H1 (cell line): ENCODE measurements around the gene ZDHHC20. TPM values are rescaled to one million over a fixed set of nuclear protein-coding genes. Genes with fewer than 3 reads are reported as not detected.

Experiments used
- CTCF ChIA-PET: fragments of 300-600 bp; sonication (Branson Sonifier 250); formaldehyde crosslinking; loops from one replicate; lab custom pipeline; 2021; ENCODE audit not compliant: partially characterized antibody; lab: Charles Lee
- POLR2A ChIA-PET: fragments of 300-600 bp; sonication (Branson Sonifier 250); formaldehyde crosslinking; loops from one replicate; lab custom pipeline; 2021; ENCODE audit warnings: inconsistent platforms; ENCODE audit not compliant: partially characterized antibody; lab: Charles Lee
- DNase-seq, 2 experiments: peaks; one replicate each; pipeline versions ENCODE4 v3.0.0 to v3.0.0-alpha.2; 2010 to 2022; ENCODE audit warnings: low spot score in 2 of 2, low read depth in 1 of 2, mixed read lengths in 1 of 2
- FAIRE-seq: peaks from 2 replicates; lab custom pipeline; 2011; peaks lifted over from hg19 to GRCh38; lab: Jason Lieb, UNC
- H2AFZ ChIP-seq: 2 replicates; pipeline ENCODE4 v1.8.1; 2012; ENCODE audit warnings: low read length, inconsistent platforms
- H2AK5ac ChIP-seq: 2 replicates; pipeline ENCODE4 v1.6.1; 2013; ENCODE audit warnings: low read depth, low read length
- H2BK120ac ChIP-seq: replicated peaks from 2 replicates; pipeline ENCODE3; 2013; ENCODE audit warnings: low read depth, low read length, inconsistent platforms
- H2BK12ac ChIP-seq: 2 replicates; pipeline ENCODE4 v1.6.1; 2013; ENCODE audit warnings: low read depth, low read length
- H2BK15ac ChIP-seq: 2 replicates; pipeline ENCODE4 v1.6.1; 2013; ENCODE audit warnings: low read length
- H2BK20ac ChIP-seq: 2 replicates; pipeline ENCODE4 v1.6.1; 2013; ENCODE audit warnings: low read length
- H2BK5ac ChIP-seq: 2 replicates; pipeline ENCODE4 v1.6.1; 2013; ENCODE audit warnings: low read depth, low read length
- H3K14ac ChIP-seq: 2 replicates; pipeline ENCODE4 v1.6.1; 2013; ENCODE audit warnings: inconsistent platforms; ENCODE audit not compliant: insufficient read length
- H3K18ac ChIP-seq: 2 replicates; pipeline ENCODE4 v1.6.1; 2013; ENCODE audit warnings: low read length; ENCODE audit errors: extremely low read depth
- H3K23ac ChIP-seq: 2 replicates; pipeline ENCODE4 v1.6.1; 2013; ENCODE audit warnings: inconsistent platforms; ENCODE audit not compliant: insufficient read length
- H3K23me2 ChIP-seq: 2 replicates; pipeline ENCODE4 v1.6.1; 2013; ENCODE audit warnings: low read depth, low read length
- H3K27ac ChIP-seq: 2 replicates; pipeline ENCODE4 v1.6.1; 2011; ENCODE audit warnings: low read depth, low read length, inconsistent platforms
- H3K27me3 ChIP-seq, 4 experiments: replicated peaks in 1 of 4; 1 replicate in 1 of 4; 2 replicates in 3 of 4; pipeline versions ENCODE4 v1.6.1 to v1.8.1; 2011 to 2013; ENCODE audit warnings: low read length in 3 of 4, mild to moderate bottlenecking in 3 of 4, inconsistent platforms in 2 of 4, mixed read lengths in 2 of 4, moderate library complexity in 1 of 4; ENCODE audit not compliant: control insufficient read depth in 3 of 4, insufficient read depth in 3 of 4; ENCODE audit errors: extremely low read depth in 1 of 4
- H3K36me3 ChIP-seq, 4 experiments: 2 replicates each; pipeline versions ENCODE4 v1.6.1 to v1.8.1; 2011 to 2013; ENCODE audit warnings: mild to moderate bottlenecking in 4 of 4, low read length in 3 of 4, moderate library complexity in 2 of 4, control low read depth in 1 of 4, inconsistent platforms in 1 of 4; ENCODE audit not compliant: insufficient read depth in 4 of 4, control insufficient read depth in 2 of 4
- H3K4ac ChIP-seq: replicated peaks from 2 replicates; pipeline ENCODE3; 2013; ENCODE audit warnings: low read length, low read depth, mixed read lengths, inconsistent platforms; ENCODE audit not compliant: insufficient read length
- H3K4me1 ChIP-seq, 4 experiments: replicated peaks in 1 of 4; 1 replicate in 1 of 4; 2 replicates in 3 of 4; pipeline versions ENCODE4 v1.6.1 to v1.8.1; 2011 to 2013; ENCODE audit warnings: low read length in 3 of 4, inconsistent platforms in 2 of 4, mixed read lengths in 1 of 4; ENCODE audit not compliant: insufficient read depth in 4 of 4, control insufficient read depth in 3 of 4
- H3K4me2 ChIP-seq, 2 experiments: 2 replicates each; pipeline versions ENCODE4 v1.6.1 to v1.8.1; 2011 to 2013; ENCODE audit warnings: low read depth in 2 of 2, low read length in 2 of 2, control low read depth in 1 of 2, inconsistent platforms in 1 of 2, mild to moderate bottlenecking in 1 of 2; ENCODE audit not compliant: insufficient read depth in 1 of 2
- H3K4me3 ChIP-seq, 4 experiments: fragments of 200-600, 300-600 bp in 1 of 4; sonication (generic), shearing (Covaris generic), sonication (Bioruptor Twin) in 1 of 4; 2 replicates each; pipeline versions ENCODE4 v1.5.1 to v1.8.1; 2011 to 2016; ENCODE audit warnings: low read length in 4 of 4, low read depth in 3 of 4, control low read depth in 2 of 4, inconsistent platforms in 2 of 4, mild to moderate bottlenecking in 2 of 4, mixed read lengths in 1 of 4, moderate library complexity in 1 of 4; ENCODE audit not compliant: insufficient read depth in 2 of 4; ENCODE audit errors: extremely low read depth in 1 of 4
- H3K56ac ChIP-seq: replicated peaks from 2 replicates; pipeline ENCODE3; 2013; ENCODE audit warnings: low read depth, mild to moderate bottlenecking, mixed read lengths, low read length, inconsistent platforms; ENCODE audit not compliant: insufficient read length
- H3K79me1 ChIP-seq: 2 replicates; pipeline ENCODE4 v1.6.1; 2013; ENCODE audit warnings: low read depth, low read length, control low read depth
- H3K79me2 ChIP-seq, 2 experiments: 2 replicates each; pipeline versions ENCODE4 v1.6.1 to v1.8.1; 2012 to 2013; ENCODE audit warnings: low read length in 2 of 2, mild to moderate bottlenecking in 2 of 2, inconsistent platforms in 1 of 2; ENCODE audit not compliant: insufficient read depth in 2 of 2, control insufficient read depth in 1 of 2
- H3K9ac ChIP-seq, 4 experiments: replicated peaks in 1 of 4; 1 replicate in 1 of 4; 2 replicates in 3 of 4; pipeline versions ENCODE4 v1.6.1 to v1.8.1; 2011 to 2013; ENCODE audit warnings: low read depth in 3 of 4, low read length in 3 of 4, control low read depth in 2 of 4, mild to moderate bottlenecking in 2 of 4, moderate library complexity in 2 of 4, inconsistent platforms in 1 of 4; ENCODE audit errors: extremely low read depth in 1 of 4
- H3K9me3 ChIP-seq, 2 experiments: 2 replicates each; pipeline versions ENCODE4 v1.6.1 to v1.8.1; 2012 to 2013; ENCODE audit warnings: mild to moderate bottlenecking in 2 of 2, moderate library complexity in 2 of 2, control low read depth in 1 of 2, inconsistent platforms in 1 of 2, low read depth in 1 of 2, low read length in 1 of 2, mixed read lengths in 1 of 2; ENCODE audit not compliant: insufficient read depth in 2 of 2
- H4K20me1 ChIP-seq, 2 experiments: replicated peaks in 1 of 2; 2 replicates each; pipeline versions ENCODE3 to v1.8.1; 2011 to 2013; ENCODE audit warnings: inconsistent platforms in 2 of 2, low read length in 2 of 2, mild to moderate bottlenecking in 1 of 2; ENCODE audit not compliant: insufficient read depth in 2 of 2, control insufficient read depth in 1 of 2
- H4K5ac ChIP-seq: 2 replicates; pipeline ENCODE4 v1.6.1; 2013; ENCODE audit warnings: low read length, low read depth, mixed read lengths, inconsistent platforms; ENCODE audit not compliant: insufficient read length
- H4K8ac ChIP-seq: 2 replicates; pipeline ENCODE4 v1.8.0; 2013; ENCODE audit warnings: mild to moderate bottlenecking, moderate library complexity, low read length, inconsistent platforms; ENCODE audit not compliant: insufficient read depth; ENCODE audit errors: extremely low read depth
- H4K91ac ChIP-seq: replicated peaks from 2 replicates; pipeline ENCODE3; 2013; ENCODE audit warnings: low read length, mixed read lengths, inconsistent platforms; ENCODE audit not compliant: insufficient read length
- GABPA ChIP-seq: IDR thresholded peaks from 2 replicates; pipeline ENCODE4 v1.6.1; 2011; ENCODE audit warnings: mild to moderate bottlenecking, low read length, moderate library complexity, borderline replicate concordance; ENCODE audit not compliant: insufficient read depth
- GTF2F1 ChIP-seq: IDR thresholded peaks from 2 replicates; pipeline ENCODE4 v1.6.1; 2012; ENCODE audit warnings: low read depth, low read length, improper control_type of control experiment, borderline replicate concordance
- whole genome bisulfite sequencing, 2 experiments: shearing (Covaris generic) in 1 of 2; methylation state at CpG; one replicate each; pipeline versions ENCODE4 v1.1.6 to v1.1.7; 2013 to 2015; ENCODE audit warnings: low lambda C conversion rate in 2 of 2, mixed read lengths in 2 of 2, inconsistent platforms in 1 of 2, low coverage in 1 of 2, missing lambda C conversion rate in 1 of 2; ENCODE audit not compliant: insufficient replicate concordance in 2 of 2, insufficient coverage in 1 of 2, insufficient read length in 1 of 2; ENCODE audit errors: extremely low coverage in 1 of 2, missing lambda C conversion rate in 1 of 2; 5-methylcytosine and 5-hydroxymethylcytosine counted together
- polyA plus RNA-seq, 7 experiments: library from polyadenylated mRNA; depleted of rRNA in 3 of 7; stranded (reverse) in 5 of 7; unstranded in 2 of 7; fragments of >200 nt in 5 of 7; fragments of 200-250 nt in 2 of 7; gene quantifications; 1 replicate in 5 of 7; 2 replicates in 1 of 7; 4 replicates in 1 of 7; pipeline versions ENCODE4 v1.2.1 to v1.2.3, GENCODE V29; 2011 to 2013; ENCODE audit warnings: missing spikeins in 2 of 7, mixed read lengths in 2 of 7
- total RNA-seq: library from RNA; stranded (reverse); fragmentation: NEBNext Ultra II Directional; extraction: Animal tissue kit (Norgen Biotek cat#: 25700); gene quantifications from 2 replicates; pipeline ENCODE4 v1.2.1, GENCODE V29; 2021
- TF ChIP-seq, protein P1 (sequence below): IDR thresholded peaks from 2 replicates; pipeline ENCODE4 v1.6.1; 2011; ENCODE audit warnings: low read length, improper control_type of control experiment

Gene ZDHHC20
- total and polyA plus RNA-seq, 2 of the 8 experiments (the other 6 are each of a cell fraction or from before 2014, with no cell fraction given) = 16.4 to 89.0 TPM

DNA sequence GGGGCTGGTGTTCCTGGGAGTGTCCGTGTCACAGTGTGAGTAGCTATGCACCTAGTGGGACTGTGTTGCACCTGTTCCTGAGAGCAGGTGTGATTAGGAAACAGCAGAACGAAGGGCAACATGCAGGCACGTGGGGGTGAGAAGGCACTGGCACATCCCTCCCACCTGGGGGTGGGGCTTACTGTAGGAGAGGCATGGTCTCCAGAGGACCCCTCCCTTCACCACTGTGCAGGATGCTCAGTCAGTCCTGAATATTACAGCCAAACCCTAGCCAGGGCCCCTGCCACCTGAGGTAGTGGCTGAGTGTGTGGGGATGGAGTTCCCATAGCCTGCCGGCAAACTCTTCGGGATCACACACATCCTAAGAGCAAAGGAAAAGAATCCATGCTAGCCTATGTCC is 99.2 kb downstream of the ZDHHC20 start:
- Histone ChIP-seq H2BK5ac (no peak overlapping the region), H3K79me2 (no peaks in the 10 kb centered on the region), H2BK12ac (no peak overlapping the region), H3K27ac (no peak overlapping the region), H4K91ac (no peak overlapping the region), H3K23ac (no peak overlapping the region), H2BK120ac (no peak overlapping the region), H3K56ac (no peak overlapping the region), H3K27me3 (no peaks in the 10 kb centered on the region), H2BK20ac (no peak overlapping the region), H3K36me3 (no peaks in the 10 kb centered on the region), H4K5ac (no peak overlapping the region), H2BK15ac (no peak overlapping the region), H3K18ac (no peak overlapping the region), H3K4me1 (peaks cover 0 to 2% (median 0%) of the 10 kb centered on the region in 4 experiments; a peak in 1 of 7 replicates), H4K8ac (no peak overlapping the region), H3K14ac (no peak overlapping the region), H3K23me2 (no peaks in the 10 kb centered on the region), H2AK5ac (no peak overlapping the region), H2AFZ (no peak overlapping the region), H3K4me2 (no peak overlapping the region), H4K20me1 (no peaks in the 10 kb centered on the region), H3K9me3 (no peaks in the 10 kb centered on the region), H3K9ac (no peak overlapping the region), H3K4ac (no peak overlapping the region), H3K4me3 (no peak overlapping the region), H3K79me1 (no peaks in the 10 kb centered on the region)
- CTCF ChIA-PET = interaction anchor here (1.7 kb wide), 1 partner anchor 116 kb away, joined by 4 read pairs; no protein-coding TSS in a partner anchor
- POLR2A ChIA-PET = interaction anchor here (1.6 kb wide), 1 partner anchor 33 kb away, joined by 5 read pairs; no protein-coding TSS in a partner anchor
- DNase-seq (peak in 1 of 2 experiments; percentile 39), FAIRE-seq (no peak)
- 80% methylated on average over 5 of the region's 5 CpGs; no CpG with 5 or more reads in 1 of the 2 experiments for WGBS, 2 experiments
- no peak for TF ChIP-seq GTF2F1
- TF ChIP-seq, protein P1, sequence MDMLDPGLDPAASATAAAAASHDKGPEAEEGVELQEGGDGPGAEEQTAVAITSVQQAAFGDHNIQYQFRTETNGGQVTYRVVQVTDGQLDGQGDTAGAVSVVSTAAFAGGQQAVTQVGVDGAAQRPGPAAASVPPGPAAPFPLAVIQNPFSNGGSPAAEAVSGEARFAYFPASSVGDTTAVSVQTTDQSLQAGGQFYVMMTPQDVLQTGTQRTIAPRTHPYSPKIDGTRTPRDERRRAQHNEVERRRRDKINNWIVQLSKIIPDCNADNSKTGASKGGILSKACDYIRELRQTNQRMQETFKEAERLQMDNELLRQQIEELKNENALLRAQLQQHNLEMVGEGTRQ = no peak
- no peak for TF ChIP-seq GABPA
